SU-DHL-6 (cell line): ENCODE measurements around the gene ACVR1.

Experiments
- H2AFZ ChIP-seq: fragments of 200-600 bp; sonication (generic); 2 replicates; pipeline ENCODE4 v1.6.1; 2014; ENCODE audit warnings: low read depth, mild to moderate bottlenecking, moderate library complexity, mixed read lengths, antibody characterized with exemption, low read length; ENCODE audit not compliant: severe bottlenecking
- H3F3A ChIP-seq: fragments of 200-600 bp; shearing (Covaris generic); 2 replicates; pipeline ENCODE4 v1.6.0; 2016; ENCODE audit warnings: antibody characterized with exemption, mild to moderate bottlenecking; ENCODE audit not compliant: insufficient read depth
- H3K27ac ChIP-seq: fragments of 200-600 bp; sonication (generic); 2 replicates; pipeline ENCODE4 v1.5.1; 2016; ENCODE audit warnings: low read depth, mild to moderate bottlenecking, low read length, moderate library complexity, mixed read lengths
- H3K27me3 ChIP-seq: fragments of 200-600 bp; sonication (generic), shearing (Covaris generic); 2 replicates; pipeline ENCODE4 v1.6.0; 2014; ENCODE audit warnings: mild to moderate bottlenecking, low read length
- H3K36me3 ChIP-seq: fragments of 200-600 bp; sonication (generic); 2 replicates; pipeline ENCODE4 v1.6.1; 2014; ENCODE audit warnings: mild to moderate bottlenecking, low read length, mixed read lengths
- H3K4me2 ChIP-seq: fragments of 300-600, 200-600 bp; shearing (Covaris generic), sonication (generic); 2 replicates; pipeline ENCODE4 v1.6.0; 2014; ENCODE audit warnings: low read length, low read depth, mild to moderate bottlenecking; ENCODE audit not compliant: poor library complexity, severe bottlenecking
- H3K4me3 ChIP-seq: fragments of 200-600 bp; sonication (generic); 2 replicates; pipeline ENCODE4 v1.5.1; 2014; ENCODE audit warnings: antibody characterized with exemption, low read length, mild to moderate bottlenecking, mixed read lengths; ENCODE audit not compliant: insufficient read depth, poor library complexity, severe bottlenecking
- H3K79me2 ChIP-seq: fragments of 200-600 bp; sonication (generic); 2 replicates; pipeline ENCODE4 v1.6.1; 2014; ENCODE audit warnings: mild to moderate bottlenecking, low read length, moderate library complexity; ENCODE audit not compliant: insufficient read depth
- H3K9ac ChIP-seq: fragments of 200-600 bp; sonication (generic); 2 replicates; pipeline ENCODE4 v1.7.0; 2014; ENCODE audit warnings: mild to moderate bottlenecking, low read length
- H3K9me2 ChIP-seq: fragments of 200-600 bp; sonication (generic); replicated peaks from 2 replicates; pipeline ENCODE4 v1.6.1; 2014; ENCODE audit warnings: low read length; ENCODE audit not compliant: insufficient read depth
- H3K9me3 ChIP-seq: fragments of 200-600 bp; sonication (generic); 2 replicates; pipeline ENCODE4 v1.6.1; 2014; ENCODE audit warnings: low read length, mixed read lengths; ENCODE audit not compliant: insufficient read depth
- H4K20me1 ChIP-seq: fragments of 200-600 bp; sonication (generic); 2 replicates; pipeline ENCODE4 v1.6.1; 2014; ENCODE audit warnings: low read depth, mild to moderate bottlenecking, antibody characterized with exemption, low read length, moderate library complexity, mixed read lengths
- EZH2phosphoT487 ChIP-seq: fragments of 200-600 bp; sonication (generic), shearing (Covaris generic); conservative IDR thresholded peaks from 2 replicates; pipeline ENCODE4 v1.6.1; 2018; ENCODE audit warnings: mild to moderate bottlenecking, antibody characterized with exemption, low read length, moderate library complexity, mixed read lengths
- TF ChIP-seq, protein P1 (sequence below): fragments of 200-600 bp; sonication (generic); IDR thresholded peaks from one replicate; pipeline ENCODE4 v1.5.1; 2017; ENCODE audit warnings: antibody characterized with exemption, mild to moderate bottlenecking, low read length, moderate library complexity; ENCODE audit not compliant: insufficient read depth, poor library complexity, severe bottlenecking

Gene ACVR1

DNA sequence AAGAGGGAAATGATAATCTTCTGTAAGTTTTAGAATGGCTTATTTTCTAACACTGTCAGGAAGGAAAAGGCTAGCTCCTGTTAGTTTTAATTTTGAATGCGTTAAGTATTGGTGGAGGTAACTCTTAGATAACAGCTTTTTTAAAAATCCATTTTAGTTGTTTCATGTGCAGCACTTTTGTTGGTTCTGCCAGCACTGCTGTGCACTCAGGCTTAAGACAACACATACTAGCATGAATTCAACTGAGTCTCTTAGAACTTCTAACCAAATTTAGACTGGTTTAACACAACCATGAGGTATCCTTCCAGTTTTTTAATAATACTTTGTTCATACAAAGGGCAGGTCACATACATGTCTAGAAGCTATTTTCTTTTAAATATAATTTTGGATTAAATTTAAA, 42.4 kb downstream of the ACVR1 start:
- TF ChIP-seq, protein P1, sequence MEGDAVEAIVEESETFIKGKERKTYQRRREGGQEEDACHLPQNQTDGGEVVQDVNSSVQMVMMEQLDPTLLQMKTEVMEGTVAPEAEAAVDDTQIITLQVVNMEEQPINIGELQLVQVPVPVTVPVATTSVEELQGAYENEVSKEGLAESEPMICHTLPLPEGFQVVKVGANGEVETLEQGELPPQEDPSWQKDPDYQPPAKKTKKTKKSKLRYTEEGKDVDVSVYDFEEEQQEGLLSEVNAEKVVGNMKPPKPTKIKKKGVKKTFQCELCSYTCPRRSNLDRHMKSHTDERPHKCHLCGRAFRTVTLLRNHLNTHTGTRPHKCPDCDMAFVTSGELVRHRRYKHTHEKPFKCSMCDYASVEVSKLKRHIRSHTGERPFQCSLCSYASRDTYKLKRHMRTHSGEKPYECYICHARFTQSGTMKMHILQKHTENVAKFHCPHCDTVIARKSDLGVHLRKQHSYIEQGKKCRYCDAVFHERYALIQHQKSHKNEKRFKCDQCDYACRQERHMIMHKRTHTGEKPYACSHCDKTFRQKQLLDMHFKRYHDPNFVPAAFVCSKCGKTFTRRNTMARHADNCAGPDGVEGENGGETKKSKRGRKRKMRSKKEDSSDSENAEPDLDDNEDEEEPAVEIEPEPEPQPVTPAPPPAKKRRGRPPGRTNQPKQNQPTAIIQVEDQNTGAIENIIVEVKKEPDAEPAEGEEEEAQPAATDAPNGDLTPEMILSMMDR, result no peak
- TF ChIP-seq EZH2phosphoT487, result no peak
- Histone ChIP-seq H3K9me2 (no peaks in the 10 kb centered on the region), H3K79me2 (no peaks in the 10 kb centered on the region), H3F3A (no peaks in the 10 kb centered on the region), H2AFZ (no peak overlapping the region), H3K27ac (no peak overlapping the region), H3K4me3 (no peak overlapping the region), H3K36me3 (no peaks in the 10 kb centered on the region), H4K20me1 (no peaks in the 10 kb centered on the region), H3K9me3 (no peaks in the 10 kb centered on the region), H3K27me3 (no peaks in the 10 kb centered on the region), H3K4me2 (no peak overlapping the region), H3K9ac (no peak overlapping the region)

- no peak overlapping the region for H3K9ac ChIP-seq
- H3K9me2 ChIP-seq, result no peaks in the 10 kb centered on the region
- H2AFZ ChIP-seq, result no peak overlapping the region
- no peak overlapping the region for H3K27ac ChIP-seq
- H3K9me3 ChIP-seq, result no peaks in the 10 kb centered on the region
- no peaks in the 10 kb centered on the region for H3K36me3 ChIP-seq
- H3K27me3 ChIP-seq, result no peaks in the 10 kb centered on the region
- TF ChIP-seq, protein P1, result no peak
- no peak for TF ChIP-seq EZH2phosphoT487
- H3K4me2 ChIP-seq, result no peak overlapping the region
- H4K20me1 ChIP-seq, result no peaks in the 10 kb centered on the region
- H3F3A ChIP-seq, result no peaks in the 10 kb centered on the region
- no peak overlapping the region for H3K4me3 ChIP-seq
- no peaks in the 10 kb centered on the region for H3K79me2 ChIP-seq
Observed at GRCh38 chr2:157831573-157832315, 44.4 kb downstream of the ACVR1 start.

GRCh38 chr2:157830696-157831570, 45.2 kb downstream of the ACVR1 start:
- Histone ChIP-seq H3K9ac (no peak overlapping the region), H3K4me3 (no peak overlapping the region)

More at GRCh38 chr2:157830696-157831570, 45.2 kb downstream of the ACVR1 start:
- Histone ChIP-seq H3K4me2 (no peak overlapping the region), H3K36me3 (no peaks in the 10 kb centered on the region), H3F3A (no peaks in the 10 kb centered on the region), H3K79me2 (no peaks in the 10 kb centered on the region), H2AFZ (no peak overlapping the region), H4K20me1 (no peaks in the 10 kb centered on the region), H3K9me3 (no peaks in the 10 kb centered on the region), H3K27ac (no peak overlapping the region), H3K27me3 (no peaks in the 10 kb centered on the region), H3K9me2 (no peaks in the 10 kb centered on the region)
- TF ChIP-seq, protein P1, result no peak
- no peak for TF ChIP-seq EZH2phosphoT487
